GM10266 (cell line): ENCODE data around the gene PIGQ.

Experiments used
- DNase-seq: peaks from one replicate; pipeline ENCODE4 v3.0.0; 2012; ENCODE audit errors: extremely low spot score
- CTCF ChIP-seq: IDR thresholded peaks from 2 replicates; pipeline ENCODE4 v1.5.1; 2012; ENCODE audit warnings: mild to moderate bottlenecking, low read depth; ENCODE audit not compliant: control insufficient read depth, insufficient read depth; ENCODE audit errors: missing control alignments

The PIGQ gene

GRCh38 chr16:610513-611381, 41.0 kb downstream of the PIGQ start:
- no peak for DNase-seq
- peak; percentile 32 for TF ChIP-seq CTCF

GRCh38 chr16:615122-615521, 45.4 kb downstream of the PIGQ start:
- no peak for TF ChIP-seq CTCF
- DNase-seq: no peak

GRCh38 chr16:616733-617586, 47.2 kb downstream of the PIGQ start:
- no peak for DNase-seq
- TF ChIP-seq CTCF: no peak

- DNase-seq: no peak
- no peak for TF ChIP-seq CTCF
Observed at GRCh38 chr16:617855-618254, 48.1 kb downstream of the PIGQ start.

- TF ChIP-seq CTCF: no peak
- no peak for DNase-seq
Observed at GRCh38 chr16:619476-620100, 49.8 kb downstream of the PIGQ start.

GRCh38 chr16:620700-621525, 51.1 kb downstream of the PIGQ start:
- no peak for TF ChIP-seq CTCF

More at GRCh38 chr16:620700-621525, 51.1 kb downstream of the PIGQ start:
- DNase-seq: no peak
